HG03175 (cell line): Measurements from ENCODE around the gene IL1A.

Source experiments
- ATAC-seq: cut with Tn5 transposase; IDR thresholded peaks from one replicate; pipeline ENCODE4 v1.9.1; 2021; ENCODE audit warnings: mild to moderate bottlenecking, moderate library complexity; ENCODE audit not compliant: unreplicated experiment

The IL1A gene

DNA sequence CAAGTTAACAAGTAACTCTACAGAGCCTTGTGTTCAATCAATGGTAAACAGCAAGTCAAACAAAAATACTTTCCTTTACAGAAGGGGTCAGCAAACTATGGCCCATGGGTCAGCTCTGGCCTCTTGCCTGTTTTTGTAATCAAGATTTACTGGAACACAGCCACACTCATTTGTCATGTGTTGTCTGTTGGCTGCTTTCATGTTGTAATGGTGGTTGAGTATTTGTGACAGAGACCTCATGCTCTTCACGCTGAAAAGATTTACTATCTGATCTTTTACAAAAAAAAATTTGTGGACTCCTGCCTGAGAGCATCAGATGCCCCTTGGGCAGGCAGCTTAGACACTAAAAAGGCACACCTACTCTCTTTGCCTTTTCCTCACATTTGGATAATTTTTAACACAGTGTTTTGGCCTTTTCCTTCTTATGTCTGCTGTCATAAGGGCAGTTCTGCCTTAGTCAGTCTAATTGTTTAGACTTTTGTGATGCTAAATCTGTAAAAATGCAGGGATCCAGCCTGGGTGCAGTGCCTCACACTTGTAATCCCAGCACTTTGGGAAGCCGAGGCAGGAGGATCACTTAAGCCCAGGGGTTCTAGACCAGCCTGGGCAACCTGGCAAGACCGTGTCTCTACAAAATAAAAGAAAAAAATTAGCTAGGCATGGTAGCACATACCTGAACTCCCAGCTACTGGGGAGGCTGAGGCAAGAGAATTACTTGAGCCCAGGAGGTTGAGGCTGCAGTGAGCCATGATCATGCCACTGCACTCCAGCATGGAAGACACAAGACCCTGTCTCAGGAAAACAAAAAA, 34.0 kb upstream of the IL1A start:
- no peak for ATAC-seq

DNA sequence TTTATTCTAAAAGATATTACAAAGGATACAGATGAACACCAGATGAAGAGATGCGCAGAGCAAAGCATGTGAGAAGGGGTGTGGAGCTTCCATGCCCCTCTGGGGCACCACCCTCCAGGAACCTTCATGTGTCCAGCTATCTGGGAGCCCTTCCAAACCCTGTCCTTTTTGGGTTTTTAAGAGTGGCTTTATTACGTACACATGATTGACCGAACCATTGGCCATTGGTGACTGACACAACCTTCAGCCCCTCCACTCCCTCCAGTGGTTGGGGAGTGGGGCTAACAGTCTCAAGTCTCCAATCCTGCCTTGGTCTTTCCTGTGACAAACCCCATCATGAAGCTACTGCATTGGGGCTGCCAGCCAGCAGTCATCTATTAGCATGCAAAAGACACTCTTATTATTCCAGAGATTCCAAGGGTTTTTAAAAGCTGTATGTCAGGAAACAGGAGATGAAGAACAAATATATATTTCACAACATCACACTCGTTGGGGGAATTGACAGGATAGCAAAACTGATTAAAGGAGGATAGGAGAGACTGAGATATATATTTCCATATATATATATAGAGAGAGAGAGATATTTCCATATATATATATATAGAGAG, 32.9 kb upstream of the IL1A start:
- no peak for ATAC-seq

DNA sequence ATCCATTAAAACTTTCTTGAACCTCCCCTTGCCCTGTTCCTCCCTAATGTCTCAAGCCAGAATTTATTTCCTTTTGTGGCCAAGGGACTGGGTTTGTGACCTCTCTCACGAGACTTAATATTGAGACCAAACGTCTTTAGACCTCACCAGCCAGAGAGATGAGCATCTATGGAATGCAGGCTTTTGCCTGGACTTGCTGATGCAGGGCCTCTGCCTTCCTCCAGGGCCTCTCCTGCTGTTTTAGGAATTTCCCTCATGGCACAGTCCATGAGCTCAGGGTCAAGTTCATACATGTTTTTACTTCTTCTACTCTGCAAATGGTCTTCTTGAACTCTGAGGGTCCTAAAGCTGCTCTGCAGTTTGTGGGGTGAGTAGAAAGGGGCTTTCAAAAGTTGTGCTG, 30.0 kb upstream of the IL1A start:
- no peak for ATAC-seq

DNA sequence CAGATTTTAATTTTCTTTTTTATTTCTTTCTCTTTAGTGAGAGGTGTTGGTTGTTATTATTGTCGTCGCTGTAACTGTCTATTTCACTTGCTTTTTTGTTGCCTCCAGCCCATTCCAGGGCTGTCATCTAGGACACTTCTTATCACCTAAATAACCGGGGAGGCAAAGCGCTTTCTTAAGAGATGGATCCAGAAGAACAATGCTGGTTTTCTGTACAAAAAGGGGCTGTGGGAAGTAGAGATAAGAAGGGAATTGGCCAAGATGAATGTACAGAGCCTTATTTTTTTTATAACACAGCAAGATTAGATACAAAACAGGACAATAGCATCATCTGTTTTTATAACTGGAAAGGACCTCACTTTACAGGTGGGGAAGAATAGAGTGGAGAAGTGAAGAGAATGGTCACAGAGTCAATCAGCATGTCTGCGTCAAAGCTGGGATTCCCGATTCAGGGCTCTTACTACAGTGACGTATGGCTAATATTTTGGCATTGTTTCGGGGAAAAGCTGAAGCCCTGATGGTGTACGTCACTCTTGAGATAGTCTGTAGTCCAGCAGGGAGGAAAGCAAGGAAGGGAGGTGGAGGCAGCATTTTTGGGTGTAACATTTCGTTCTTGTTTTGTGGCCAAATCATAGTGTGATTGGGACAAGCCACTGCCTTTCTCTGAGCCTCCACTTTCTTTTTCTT, 29.1 kb upstream of the IL1A start:
- ATAC-seq: no peak

DNA sequence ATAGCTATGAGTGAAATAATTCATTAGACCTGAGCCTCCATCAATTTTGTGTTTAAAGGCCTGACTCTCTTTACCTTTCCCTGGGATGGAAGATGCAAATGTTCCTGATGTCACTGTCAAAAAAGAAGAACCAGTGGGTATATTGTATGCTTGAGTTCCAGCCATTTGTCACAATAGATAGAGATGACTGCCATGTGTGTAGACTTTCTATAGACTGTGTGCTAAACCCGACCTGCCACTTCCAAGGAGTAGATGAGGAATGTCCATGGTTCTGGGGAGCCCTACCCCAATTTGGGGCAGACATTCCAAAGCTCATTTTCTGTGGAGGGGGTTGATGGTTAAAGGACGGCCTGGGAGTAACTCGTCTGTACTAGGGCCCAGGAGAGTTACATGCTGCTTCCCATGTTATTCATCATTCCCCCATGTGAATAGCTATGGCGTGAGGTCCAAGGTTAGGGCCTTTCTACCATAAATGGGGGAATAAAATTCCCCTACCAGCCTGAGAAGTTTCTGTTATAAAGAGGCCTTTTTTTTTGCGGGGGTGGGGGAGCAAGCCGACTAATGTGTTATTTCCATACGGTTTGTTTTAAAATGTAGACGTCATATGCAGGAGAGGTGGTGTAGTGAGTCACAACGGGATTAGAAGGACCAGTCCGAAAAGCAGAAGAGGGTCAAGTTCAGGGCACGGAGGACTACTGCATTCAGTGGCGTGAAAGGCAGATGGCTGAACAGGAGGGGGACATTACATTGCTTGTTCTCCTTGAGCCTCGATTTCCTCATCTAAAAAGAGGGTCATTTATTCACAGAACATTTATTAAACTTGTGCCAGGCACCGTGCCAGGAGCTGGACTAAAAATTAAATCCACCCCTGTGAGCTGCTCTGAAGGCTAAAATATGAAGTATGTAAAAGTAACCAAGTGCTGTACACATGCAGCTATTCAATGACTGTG, 28.3 kb upstream of the IL1A start:
- ATAC-seq: peak; percentile 61

DNA sequence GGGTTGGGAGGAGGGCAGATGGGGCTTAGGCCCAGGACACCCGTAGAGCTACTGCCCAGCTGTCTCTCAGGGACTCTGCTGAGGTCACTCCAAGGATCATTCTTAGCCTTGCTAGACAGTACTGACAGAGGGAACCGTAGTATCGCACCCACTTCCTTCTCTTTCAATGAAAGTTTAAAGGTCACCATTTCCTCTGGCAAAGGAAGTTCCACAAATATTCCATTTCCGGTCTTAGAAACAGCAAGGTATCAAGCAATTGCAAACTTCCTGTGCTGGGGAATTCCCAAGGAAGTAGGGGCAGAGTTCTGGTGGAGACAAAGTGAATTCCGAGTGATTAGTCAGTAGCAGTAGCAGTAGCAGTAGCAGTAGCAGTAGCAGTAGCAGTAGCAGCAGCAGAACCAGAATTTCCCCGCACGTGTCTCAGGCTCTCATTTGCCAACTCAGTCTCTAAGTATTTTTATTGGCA, 27.6 kb upstream of the IL1A start:
- ATAC-seq: no peak

DNA sequence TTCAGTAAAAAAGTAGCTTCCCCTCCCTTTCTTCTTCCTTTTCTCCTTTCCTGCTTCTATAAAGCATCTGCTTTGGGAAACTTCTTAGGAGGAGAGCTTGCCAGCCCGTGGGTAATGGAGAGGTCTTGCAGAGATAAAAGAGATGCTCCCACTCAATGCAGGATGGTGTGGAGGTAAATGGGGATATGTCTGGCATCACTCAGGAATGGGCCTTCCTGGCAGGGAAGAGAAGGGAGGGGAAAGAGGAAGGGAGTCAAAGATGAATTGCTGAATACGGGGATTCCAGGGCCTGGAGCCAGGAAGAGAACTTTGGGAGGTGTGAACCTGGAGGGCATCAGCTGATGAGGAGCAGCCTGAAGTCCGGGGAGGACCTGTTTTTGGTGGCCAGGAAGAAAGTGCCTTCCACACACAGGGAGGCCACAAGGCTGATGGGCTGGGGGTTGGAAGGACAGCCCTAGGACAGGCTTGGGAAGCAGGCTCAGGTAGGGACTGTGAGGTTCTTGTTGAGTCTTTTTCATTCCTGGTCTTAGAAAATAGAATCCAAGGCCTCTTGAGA, 27.1 kb upstream of the IL1A start:
- ATAC-seq: no peak

DNA sequence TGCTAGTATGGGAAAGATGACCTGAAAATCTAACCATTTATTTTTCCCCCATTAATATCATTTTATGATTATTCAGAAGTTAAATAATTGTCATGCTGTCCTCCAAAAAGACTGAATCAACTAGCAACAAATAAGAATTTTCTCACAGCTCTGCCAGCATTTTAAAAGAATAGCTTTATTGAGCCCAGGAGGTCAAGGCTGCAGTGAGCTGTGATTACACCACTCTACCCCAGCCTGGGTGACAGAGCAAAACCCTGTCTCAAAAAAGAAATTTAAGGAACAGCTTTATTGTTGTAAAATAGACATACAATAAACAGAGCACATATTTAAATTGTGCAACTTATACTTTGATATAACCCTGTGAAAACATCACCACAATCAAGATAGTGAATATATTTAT, 24.8 kb upstream of the IL1A start:
- no peak for ATAC-seq

DNA sequence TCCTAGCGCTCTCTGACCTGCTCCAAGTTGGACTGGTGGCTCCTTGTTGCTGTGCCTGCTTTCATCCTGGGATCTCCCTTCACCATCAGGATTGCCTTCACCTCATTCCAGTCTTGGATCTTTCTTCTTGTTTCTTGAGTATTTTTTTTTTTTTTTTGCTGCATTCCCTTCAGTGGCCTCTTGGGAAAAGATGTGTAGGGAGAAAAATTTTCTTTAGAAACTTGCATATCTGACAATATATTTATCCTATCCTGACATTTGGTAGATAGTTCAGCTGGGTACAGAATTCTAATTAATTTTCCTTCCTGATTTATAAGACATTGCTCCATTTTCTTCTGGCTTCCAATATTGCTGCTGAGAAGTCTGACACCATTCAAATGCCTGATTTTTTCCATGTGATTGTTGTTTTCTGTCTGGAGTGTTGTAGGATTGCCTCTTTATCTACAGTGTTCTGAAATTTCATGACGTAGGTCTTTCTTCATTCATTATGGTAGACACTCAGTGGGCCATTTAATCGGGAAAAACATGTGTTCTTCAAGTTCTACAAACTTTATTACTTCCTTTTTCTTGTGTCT, 23.0 kb upstream of the IL1A start:
- no peak for ATAC-seq

DNA sequence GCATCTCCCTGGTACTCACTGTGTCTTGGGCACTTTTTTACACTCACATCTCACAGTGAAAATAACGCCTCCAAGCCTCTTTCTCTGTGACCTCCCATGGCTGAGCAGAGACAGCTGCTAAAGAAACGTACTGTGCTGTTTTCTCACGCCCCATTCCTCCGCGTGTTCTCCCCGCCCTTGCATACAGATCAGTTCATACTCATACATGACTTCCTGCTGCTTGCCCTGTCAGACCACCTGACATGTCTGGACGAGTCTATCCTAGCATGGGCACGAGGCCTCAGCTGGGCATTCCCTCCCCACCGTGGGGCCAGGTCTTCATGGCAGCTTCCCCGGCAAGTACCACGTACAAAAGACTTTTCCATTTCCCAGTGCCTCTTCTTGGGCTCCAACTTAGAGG, 21.2 kb upstream of the IL1A start:
- ATAC-seq: peak; percentile 72

DNA sequence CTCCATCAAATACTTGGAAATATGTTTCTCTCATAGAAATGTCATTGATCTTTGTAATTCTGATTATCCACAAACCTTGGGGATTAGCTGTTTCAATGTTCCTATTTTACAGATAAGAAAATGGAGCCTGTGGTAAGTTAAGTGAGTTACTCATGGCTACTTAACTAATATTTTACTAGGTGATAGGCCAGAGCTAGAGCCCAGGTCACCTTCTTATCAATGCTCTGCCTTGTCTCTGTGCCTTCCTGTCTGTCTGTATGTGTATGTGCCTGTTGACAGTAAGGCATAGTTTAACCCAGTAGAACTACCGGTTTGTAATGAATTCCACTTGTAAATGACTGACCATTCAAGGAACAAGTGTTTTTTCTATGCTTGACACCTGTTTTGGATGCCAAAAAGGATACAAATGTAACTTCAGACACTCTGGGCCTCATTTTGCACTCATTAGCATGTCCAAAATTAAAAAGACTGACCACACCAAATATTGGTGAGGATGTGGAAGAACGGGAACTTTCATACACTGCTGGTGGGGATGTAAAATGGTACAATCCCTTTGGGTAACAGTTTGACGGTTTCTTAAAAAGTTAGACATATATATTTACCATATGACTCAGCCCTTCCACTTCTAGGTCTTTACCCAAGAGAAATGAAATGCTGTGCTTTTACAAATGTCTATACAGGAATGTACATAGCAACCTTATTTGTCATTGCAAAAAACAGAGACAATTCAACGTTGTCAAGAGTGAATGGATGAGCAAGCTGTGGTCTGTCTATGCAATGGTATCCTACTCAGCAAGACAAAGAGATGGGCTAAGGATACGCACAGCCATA, 19.6 kb upstream of the IL1A start:
- peak; percentile 52 for ATAC-seq

DNA sequence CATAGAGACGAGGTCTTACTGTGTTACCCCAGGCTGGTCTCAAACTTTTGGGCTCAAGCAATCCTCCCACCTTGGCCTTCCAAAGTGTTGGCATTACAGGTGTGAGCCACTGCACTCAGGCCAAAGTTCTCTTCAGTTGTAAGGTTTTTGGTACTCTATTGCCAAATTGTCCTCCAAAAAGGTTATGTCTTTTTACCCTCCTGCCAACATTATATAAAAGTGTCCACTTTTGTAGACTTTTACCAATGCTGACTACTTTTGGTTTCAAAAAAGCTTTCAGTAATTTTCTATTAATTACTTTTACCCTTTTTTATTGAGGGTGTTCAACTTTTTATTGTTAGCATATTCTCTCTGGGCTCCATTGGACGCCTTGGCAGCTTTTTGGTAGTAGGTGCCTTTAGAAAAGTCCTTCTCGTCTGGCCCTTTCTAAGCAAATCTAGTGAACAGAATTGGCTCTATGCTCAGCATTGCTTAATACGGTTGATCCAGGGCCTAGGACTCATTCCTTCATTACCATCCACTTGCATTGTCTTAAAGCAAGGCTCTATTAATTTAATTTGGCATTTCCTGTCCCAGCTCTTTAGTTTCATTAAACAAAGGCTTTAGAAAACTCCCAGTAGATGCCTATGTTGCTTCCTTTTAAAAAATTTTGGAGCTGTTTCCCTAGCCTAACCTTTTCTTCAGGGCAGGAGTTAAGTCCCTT, 16.7 kb upstream of the IL1A start:
- ATAC-seq: no peak

DNA sequence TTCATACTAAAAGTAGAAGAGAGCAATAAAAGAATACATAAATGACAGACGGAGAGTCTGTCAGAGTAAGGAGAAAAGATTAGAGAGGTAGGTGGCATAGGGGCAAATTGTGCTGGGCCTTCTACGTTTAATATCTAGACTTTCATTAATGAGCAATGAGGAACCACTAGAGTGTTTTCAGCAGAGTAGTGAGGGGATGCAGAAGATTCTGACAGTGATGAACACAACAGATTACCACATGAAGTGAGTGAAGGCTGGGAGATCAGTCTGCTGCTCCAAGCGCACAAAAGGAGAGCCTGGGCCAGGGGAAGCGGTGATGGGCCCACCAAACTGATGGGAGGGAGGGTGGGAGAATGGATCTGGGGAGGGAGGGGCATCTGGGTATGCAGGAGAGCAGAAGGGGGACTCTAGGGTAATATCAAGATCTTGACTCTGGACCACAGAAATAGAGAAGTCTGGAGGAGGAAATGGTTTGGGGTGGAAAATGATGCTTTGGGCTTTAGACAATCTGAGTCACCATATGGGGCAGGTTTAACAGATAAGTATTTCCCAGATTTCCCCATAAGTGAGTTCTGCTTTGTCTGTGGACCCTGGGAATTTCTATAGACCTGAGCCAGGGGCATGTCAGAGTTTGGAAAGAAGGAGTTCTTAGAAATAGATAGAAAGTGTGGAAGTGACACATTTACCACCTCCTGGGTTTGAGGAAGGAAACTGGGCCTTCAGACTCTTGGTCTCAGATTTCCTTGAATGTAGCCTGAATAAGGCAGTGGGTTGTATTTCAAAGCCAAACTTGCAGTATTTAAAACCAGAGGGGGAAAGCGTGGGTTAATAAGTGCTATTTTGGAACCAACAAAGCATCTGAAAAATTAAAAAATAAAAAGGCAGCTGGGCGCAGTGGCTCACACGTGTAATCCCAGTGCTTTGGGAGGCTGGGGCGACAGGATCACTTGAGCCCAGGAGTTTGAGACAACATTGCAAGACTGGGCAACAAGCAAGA, 15.0 kb upstream of the IL1A start:
- no peak for ATAC-seq

DNA sequence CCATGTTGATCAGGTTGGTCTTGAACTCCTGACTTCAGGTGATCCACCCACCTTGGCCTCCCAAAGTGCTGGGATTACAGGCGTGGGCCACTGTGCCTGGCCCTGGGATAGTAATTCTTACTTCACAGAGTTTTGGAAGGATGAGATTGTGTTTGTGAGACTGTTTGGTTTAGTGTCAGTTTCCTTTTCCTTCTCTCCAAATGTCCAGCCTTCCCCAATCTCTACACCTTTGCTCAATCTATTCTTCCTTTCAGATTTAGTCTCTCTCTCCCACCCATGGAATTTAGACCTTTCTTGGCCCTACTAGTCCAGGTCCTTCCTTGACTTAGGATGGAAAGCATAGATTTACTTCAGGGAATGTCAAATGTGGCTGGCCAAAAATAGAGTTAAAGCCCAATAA, 12.2 kb upstream of the IL1A start:
- ATAC-seq: no peak

DNA sequence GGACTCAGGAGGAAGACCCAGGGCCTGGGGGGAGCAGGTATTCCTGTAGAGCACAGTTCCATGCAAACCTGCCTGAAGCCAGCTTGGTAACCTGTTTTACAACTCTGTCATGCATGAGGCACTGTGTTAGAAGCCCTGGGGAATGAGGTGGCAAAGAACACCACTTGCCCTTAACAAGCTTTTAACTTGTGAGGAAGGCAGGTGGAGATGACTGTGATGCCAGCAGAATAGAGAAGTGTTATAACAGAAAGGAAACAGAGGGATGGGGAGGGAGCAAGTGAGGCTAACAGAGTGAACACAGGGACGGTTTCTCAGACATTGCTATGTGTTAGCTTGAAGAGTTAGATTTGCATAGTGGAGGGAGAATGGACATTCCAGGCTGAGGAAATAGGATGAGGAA, 11.5 kb upstream of the IL1A start:
- ATAC-seq: no peak

DNA sequence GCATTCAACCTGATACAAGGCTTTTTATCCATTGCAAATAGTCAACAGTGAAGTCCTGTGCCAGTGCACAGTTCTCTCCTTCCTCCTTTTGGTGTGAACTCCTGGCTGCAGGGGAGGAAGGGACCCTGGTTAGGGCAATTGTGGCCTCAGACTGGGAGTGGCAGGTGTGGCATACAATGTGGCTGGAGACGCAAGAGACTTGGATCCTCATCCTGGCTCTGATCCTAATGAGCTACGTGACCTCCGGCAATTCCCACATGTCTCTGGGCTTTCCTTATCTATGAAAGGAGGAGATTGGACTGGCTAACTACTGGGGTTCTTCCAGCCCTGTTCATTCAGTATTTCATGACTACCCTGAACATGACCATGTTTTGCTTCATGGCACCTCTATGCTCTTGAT, 10.5 kb upstream of the IL1A start:
- ATAC-seq: no peak

DNA sequence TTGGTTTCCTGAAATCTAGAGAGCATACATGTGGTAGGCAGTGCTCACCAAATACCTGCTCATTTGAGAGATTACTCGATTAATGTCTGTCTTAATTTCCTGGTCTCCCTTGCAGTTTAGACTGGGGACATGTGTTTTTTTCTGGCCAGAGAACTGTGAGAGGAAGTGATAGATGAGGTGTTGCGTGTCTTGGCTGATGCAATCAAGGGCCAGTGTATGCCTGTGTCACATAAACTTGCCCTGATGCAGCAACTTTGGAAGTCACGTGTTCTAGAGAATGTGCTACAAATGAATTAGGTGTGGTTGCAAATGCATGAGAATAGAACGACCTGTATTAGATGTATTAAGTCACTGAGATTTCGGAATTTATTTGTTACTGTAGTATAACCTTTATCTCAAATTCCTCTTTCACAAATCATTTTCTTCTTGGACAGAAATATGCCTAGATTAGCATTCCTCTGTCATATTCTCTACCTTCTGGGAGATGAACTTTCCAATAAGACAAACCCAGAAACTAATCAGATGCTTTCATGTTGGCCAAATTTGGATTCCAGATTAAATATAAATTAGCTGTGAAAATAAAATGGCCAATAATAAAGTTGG, 9.9 kb upstream of the IL1A start:
- ATAC-seq: peak; percentile 74
